ENCODE results near the gene NARS2.
"Not testable (repeated sequence)": the region's sequence is repeated elsewhere in the genome, so short reads cannot be mapped to it uniquely, and the experiment has no call there.

Gene NARS2

GRCh38 chr11:78560153-78560552 is 14.5 kb downstream of the NARS2 start:
- ChIA-PET CTCF (no interaction called here), POLR2A (interaction anchor here (1.0 kb wide), 1 partner anchor 144 kb away, joined by 7 read pairs; no protein-coding TSS in a partner anchor)
- no peaks in the 10 kb centered on the region for H3K27me3 ChIP-seq (replicated peaks in 2 of 5; ENCODE audit: control insufficient read depth in 4 of 5, insufficient read depth in 5 of 5, low read length in 4 of 5)
- peaks cover 4 to 34% (median 16%) of the 10 kb centered on the region in 4 experiments for H3K36me3 ChIP-seq (ENCODE audit: control insufficient read depth in 4 of 4, insufficient read depth in 4 of 4, low read length in 3 of 4)
- peaks cover 29 to 51% (median 42%) of the 10 kb centered on the region in 4 experiments for H3K4me1 ChIP-seq (ENCODE audit: control extremely low read depth in 1 of 4, control insufficient read depth in 4 of 4, insufficient read depth in 4 of 4, low read length in 3 of 4)
- peak overlapping the region in 2 of 7 experiments; percentile 22 to 62 for H3K4me3 ChIP-seq (ENCODE audit: control insufficient read depth in 1 of 7, extremely low read depth in 1 of 7, insufficient read depth in 4 of 7, low read depth in 2 of 7, low read length in 6 of 7)
- 69% methylated on average over 2 of the region's 3 CpGs for WGBS (ENCODE audit: insufficient coverage)
- peak overlapping the region in 1 of 2 experiments; percentile 80 for H3K27ac ChIP-seq (ENCODE audit: insufficient read depth in 1 of 2, low read depth in 1 of 2, low read length in 2 of 2, poor library complexity in 1 of 2, severe bottlenecking in 2 of 2)
- H3K9me3 ChIP-seq (ENCODE audit: control extremely low read depth in 1 of 5, control insufficient read depth in 4 of 5, insufficient read depth in 2 of 5, low read depth in 1 of 5, low read length in 4 of 5): no peaks in the 10 kb centered on the region
- DNase-seq: no peak

GRCh38 chr11:78557236-78557635 is 17.4 kb downstream of the NARS2 start:
- ChIA-PET CTCF (no interaction called here), POLR2A (interaction anchor here (0.6 kb wide), 1 partner anchor 493 kb away, joined by 4 read pairs; no protein-coding TSS in a partner anchor)
- 100% methylated on average over 1 of the region's 2 CpGs for WGBS (ENCODE audit: insufficient coverage)
- H3K4me3 ChIP-seq (ENCODE audit: control insufficient read depth in 1 of 7, extremely low read depth in 1 of 7, insufficient read depth in 4 of 7, low read depth in 2 of 7, low read length in 6 of 7): no peak overlapping the region
- H3K27ac ChIP-seq (ENCODE audit: insufficient read depth in 1 of 2, low read depth in 1 of 2, low read length in 2 of 2, poor library complexity in 1 of 2, severe bottlenecking in 2 of 2): no peak overlapping the region
- H3K4me1 ChIP-seq (ENCODE audit: control extremely low read depth in 1 of 4, control insufficient read depth in 4 of 4, insufficient read depth in 4 of 4, low read length in 3 of 4): peaks cover 24 to 30% (median 25%) of the 10 kb centered on the region in 4 experiments
- peaks cover 4 to 33% (median 20%) of the 10 kb centered on the region in 4 experiments for H3K36me3 ChIP-seq (ENCODE audit: control insufficient read depth in 4 of 4, insufficient read depth in 4 of 4, low read length in 3 of 4)
- H3K27me3 ChIP-seq (replicated peaks in 2 of 5; ENCODE audit: control insufficient read depth in 4 of 5, insufficient read depth in 5 of 5, low read length in 4 of 5): no peaks in the 10 kb centered on the region
- H3K9me3 ChIP-seq (ENCODE audit: control extremely low read depth in 1 of 5, control insufficient read depth in 4 of 5, insufficient read depth in 2 of 5, low read depth in 1 of 5, low read length in 4 of 5): no peaks in the 10 kb centered on the region
- DNase-seq: no peak

GRCh38 chr11:78555592-78555991 is 19.1 kb downstream of the NARS2 start:
- peaks cover 4 to 33% (median 20%) of the 10 kb centered on the region in 4 experiments for H3K36me3 ChIP-seq (ENCODE audit: control insufficient read depth in 4 of 4, insufficient read depth in 4 of 4, low read length in 3 of 4)
- no peaks in the 10 kb centered on the region for H3K9me3 ChIP-seq (ENCODE audit: control extremely low read depth in 1 of 5, control insufficient read depth in 4 of 5, insufficient read depth in 2 of 5, low read depth in 1 of 5, low read length in 4 of 5)
- 100% methylated on average over 2 of the region's 3 CpGs for WGBS (ENCODE audit: insufficient coverage)
- CTCF ChIA-PET: interaction anchor here (1.0 kb wide), 1 partner anchor 8 kb away, joined by 3 read pairs; no protein-coding TSS in a partner anchor
- POLR2A ChIA-PET: no interaction called here
- no peak overlapping the region for H3K4me3 ChIP-seq (ENCODE audit: control insufficient read depth in 1 of 7, extremely low read depth in 1 of 7, insufficient read depth in 4 of 7, low read depth in 2 of 7, low read length in 6 of 7)
- no peak overlapping the region for H3K27ac ChIP-seq (ENCODE audit: insufficient read depth in 1 of 2, low read depth in 1 of 2, low read length in 2 of 2, poor library complexity in 1 of 2, severe bottlenecking in 2 of 2)
- DNase-seq: no peak
- H3K4me1 ChIP-seq (ENCODE audit: control extremely low read depth in 1 of 4, control insufficient read depth in 4 of 4, insufficient read depth in 4 of 4, low read length in 3 of 4): peaks cover 9 to 14% (median 13%) of the 10 kb centered on the region in 4 experiments
- no peaks in the 10 kb centered on the region for H3K27me3 ChIP-seq (replicated peaks in 2 of 5; ENCODE audit: control insufficient read depth in 4 of 5, insufficient read depth in 5 of 5, low read length in 4 of 5)

GRCh38 chr11:78552881-78553280 is 21.8 kb downstream of the NARS2 start:
- Histone ChIP-seq H3K4me3 (ENCODE audit: control insufficient read depth in 1 of 7, extremely low read depth in 1 of 7, insufficient read depth in 4 of 7, low read depth in 2 of 7, low read length in 6 of 7) (no peak overlapping the region), H3K27me3 (replicated peaks in 2 of 5; ENCODE audit: control insufficient read depth in 4 of 5, insufficient read depth in 5 of 5, low read length in 4 of 5) (no peaks in the 10 kb centered on the region), H3K36me3 (ENCODE audit: control insufficient read depth in 4 of 4, insufficient read depth in 4 of 4, low read length in 3 of 4) (peaks cover 4 to 31% (median 22%) of the 10 kb centered on the region in 4 experiments), H3K4me1 (ENCODE audit: control extremely low read depth in 1 of 4, control insufficient read depth in 4 of 4, insufficient read depth in 4 of 4, low read length in 3 of 4) (peaks cover 0 to 4% (median 0%) of the 10 kb centered on the region in 4 experiments), H3K27ac (ENCODE audit: insufficient read depth in 1 of 2, low read depth in 1 of 2, low read length in 2 of 2, poor library complexity in 1 of 2, severe bottlenecking in 2 of 2) (no peak overlapping the region), H3K9me3 (ENCODE audit: control extremely low read depth in 1 of 5, control insufficient read depth in 4 of 5, insufficient read depth in 2 of 5, low read depth in 1 of 5, low read length in 4 of 5) (no peaks in the 10 kb centered on the region)
- ChIA-PET POLR2A (no interaction called here), CTCF (interaction anchor here (0.6 to 3.2 kb wide), 6 partner anchors 11 to 142 kb away, joined by 3 to 12 read pairs (median 4); no protein-coding TSS in a partner anchor)
- DNase-seq: peak in 2 of 3 donors; percentile 28 to 56
- 33% methylated on average over 1 of the region's 2 CpGs for WGBS (ENCODE audit: insufficient coverage)

GRCh38 chr11:78552139-78552538 is 22.5 kb downstream of the NARS2 start:
- H3K9me3 ChIP-seq (ENCODE audit: control extremely low read depth in 1 of 5, control insufficient read depth in 4 of 5, insufficient read depth in 2 of 5, low read depth in 1 of 5, low read length in 4 of 5); H3K27ac ChIP-seq (ENCODE audit: insufficient read depth in 1 of 2, low read depth in 1 of 2, low read length in 2 of 2, poor library complexity in 1 of 2, severe bottlenecking in 2 of 2); DNase-seq; POLR2A ChIA-PET; H3K4me1 ChIP-seq (ENCODE audit: control extremely low read depth in 1 of 4, control insufficient read depth in 4 of 4, insufficient read depth in 4 of 4, low read length in 3 of 4); H3K4me3 ChIP-seq (ENCODE audit: control insufficient read depth in 1 of 7, extremely low read depth in 1 of 7, insufficient read depth in 4 of 7, low read depth in 2 of 7, low read length in 6 of 7); H3K27me3 ChIP-seq (replicated peaks in 2 of 5; ENCODE audit: control insufficient read depth in 4 of 5, insufficient read depth in 5 of 5, low read length in 4 of 5): not testable (repeated sequence)
- CTCF ChIA-PET: interaction anchor here (1.4 to 3.2 kb wide), 2 partner anchors 12 to 124 kb away, joined by 4 to 12 read pairs; no protein-coding TSS in a partner anchor
- 96% methylated on average over 6 of the region's 6 CpGs for WGBS (ENCODE audit: insufficient coverage)
- peaks cover 4 to 28% (median 20%) of the 10 kb centered on the region in 4 experiments for H3K36me3 ChIP-seq (ENCODE audit: control insufficient read depth in 4 of 4, insufficient read depth in 4 of 4, low read length in 3 of 4)

- Histone ChIP-seq H3K9me3 (ENCODE audit: control extremely low read depth in 1 of 5, control insufficient read depth in 4 of 5, insufficient read depth in 2 of 5, low read depth in 1 of 5, low read length in 4 of 5) (no peaks in the 10 kb centered on the region), H3K36me3 (ENCODE audit: control insufficient read depth in 4 of 4, insufficient read depth in 4 of 4, low read length in 3 of 4) (peaks cover 2 to 23% (median 14%) of the 10 kb centered on the region in 4 experiments), H3K27me3 (replicated peaks in 2 of 5; ENCODE audit: control insufficient read depth in 4 of 5, insufficient read depth in 5 of 5, low read length in 4 of 5) (no peaks in the 10 kb centered on the region), H3K4me3 (ENCODE audit: control insufficient read depth in 1 of 7, extremely low read depth in 1 of 7, insufficient read depth in 4 of 7, low read depth in 2 of 7, low read length in 6 of 7) (no peak overlapping the region), H3K4me1 (ENCODE audit: control extremely low read depth in 1 of 4, control insufficient read depth in 4 of 4, insufficient read depth in 4 of 4, low read length in 3 of 4) (peaks cover 0 to 4% (median 0%) of the 10 kb centered on the region in 4 experiments), H3K27ac (ENCODE audit: insufficient read depth in 1 of 2, low read depth in 1 of 2, low read length in 2 of 2, poor library complexity in 1 of 2, severe bottlenecking in 2 of 2) (no peak overlapping the region)
- ChIA-PET POLR2A (no interaction called here), CTCF (no interaction called here)
- no peak for DNase-seq
- 61% methylated on average over 3 of the region's 6 CpGs for WGBS (ENCODE audit: insufficient coverage)
These were observed 23.6 kb downstream of the NARS2 start for GRCh38 chr11:78551066-78551465.

GRCh38 chr11:78549624-78550409 is 24.8 kb downstream of the NARS2 start:
- peaks cover 3 to 18% (median 6%) of the 10 kb centered on the region in 4 experiments for H3K36me3 ChIP-seq (ENCODE audit: control insufficient read depth in 4 of 4, insufficient read depth in 4 of 4, low read length in 3 of 4)
- H3K27ac ChIP-seq (ENCODE audit: insufficient read depth in 1 of 2, low read depth in 1 of 2, low read length in 2 of 2, poor library complexity in 1 of 2, severe bottlenecking in 2 of 2): no peak overlapping the region
- no peak for DNase-seq
- 100% methylated on average over 3 of the region's 3 CpGs for WGBS (ENCODE audit: insufficient coverage)
- no peak overlapping the region for H3K4me3 ChIP-seq (ENCODE audit: control insufficient read depth in 1 of 7, extremely low read depth in 1 of 7, insufficient read depth in 4 of 7, low read depth in 2 of 7, low read length in 6 of 7)
- H3K9me3 ChIP-seq (ENCODE audit: control extremely low read depth in 1 of 5, control insufficient read depth in 4 of 5, insufficient read depth in 2 of 5, low read depth in 1 of 5, low read length in 4 of 5): no peaks in the 10 kb centered on the region
- H3K27me3 ChIP-seq (replicated peaks in 2 of 5; ENCODE audit: control insufficient read depth in 4 of 5, insufficient read depth in 5 of 5, low read length in 4 of 5): no peaks in the 10 kb centered on the region
- H3K4me1 ChIP-seq (ENCODE audit: control extremely low read depth in 1 of 4, control insufficient read depth in 4 of 4, insufficient read depth in 4 of 4, low read length in 3 of 4): peaks cover 0 to 3% (median 0%) of the 10 kb centered on the region in 4 experiments
- ChIA-PET POLR2A (no interaction called here), CTCF (interaction anchor here (1.2 kb wide), 2 partner anchors 128 to 322 kb away, joined by 3 to 4 read pairs; no protein-coding TSS in a partner anchor)

Data from common myeloid progenitor, CD34-positive (primary cell).